NCI-H2171 treated with DMSO at 0.1 percent for 48 hours (cell line): Measurements from ENCODE around the gene STYK1.
"Not testable (repeated sequence)": the region's sequence is repeated elsewhere in the genome, so short reads cannot be mapped to it uniquely, and the experiment has no call there.

Experiments
- DNase-seq: peaks from one replicate; lab custom pipeline; 2025; lab: John Stamatoyannopoulos, UW

Gene STYK1

DNA sequence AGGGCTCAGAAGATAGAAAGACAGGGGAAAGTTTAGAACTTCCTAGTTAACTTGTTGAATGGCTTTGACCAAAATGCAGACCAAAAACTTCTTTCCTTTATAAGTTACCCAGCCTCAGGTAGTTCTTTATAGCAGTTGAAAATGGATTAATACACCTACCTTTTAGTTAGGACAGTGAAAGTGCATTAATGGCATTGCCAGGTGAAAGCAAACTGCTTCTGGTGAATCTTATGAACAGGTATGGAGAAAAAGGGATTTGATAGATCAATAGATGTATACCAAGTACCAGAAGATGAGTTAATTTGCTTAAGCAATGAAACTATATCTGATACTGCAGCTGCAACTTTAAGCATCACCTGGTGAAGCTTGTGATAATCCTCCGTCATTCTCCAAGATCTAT is 14.2 kb upstream of the STYK1 start:
- DNase-seq = no peak

DNA sequence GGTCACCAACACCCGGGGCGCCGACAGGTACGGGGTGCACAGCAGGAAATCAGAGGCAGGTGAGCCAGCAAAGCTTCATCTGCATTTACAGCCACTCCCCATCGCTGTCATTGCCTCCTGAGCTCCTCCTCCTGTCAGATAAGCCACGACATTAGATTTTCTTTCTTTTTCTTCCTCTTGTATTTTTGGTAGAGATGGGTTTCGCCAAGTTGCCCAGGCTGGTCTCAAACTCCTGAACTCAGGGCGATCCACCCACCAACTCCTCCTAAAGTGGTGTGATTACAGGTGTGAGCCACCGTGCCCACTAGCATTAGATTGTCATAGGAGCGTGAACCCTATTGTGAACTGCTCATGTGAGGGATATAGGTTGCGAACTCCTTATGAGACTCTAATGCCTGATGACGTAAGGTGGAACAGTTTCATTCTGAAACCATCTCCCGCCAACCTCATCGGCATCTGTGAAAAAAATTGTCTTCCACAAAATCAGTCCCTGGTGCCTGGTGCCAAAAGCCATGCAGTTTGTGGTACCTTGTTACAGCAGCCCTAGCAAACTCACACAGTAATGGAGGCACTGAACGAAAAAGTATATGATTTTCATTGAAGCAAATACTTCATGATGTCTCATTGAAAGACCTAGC is 1.5 kb downstream of the STYK1 start:
- no peak for DNase-seq

DNA sequence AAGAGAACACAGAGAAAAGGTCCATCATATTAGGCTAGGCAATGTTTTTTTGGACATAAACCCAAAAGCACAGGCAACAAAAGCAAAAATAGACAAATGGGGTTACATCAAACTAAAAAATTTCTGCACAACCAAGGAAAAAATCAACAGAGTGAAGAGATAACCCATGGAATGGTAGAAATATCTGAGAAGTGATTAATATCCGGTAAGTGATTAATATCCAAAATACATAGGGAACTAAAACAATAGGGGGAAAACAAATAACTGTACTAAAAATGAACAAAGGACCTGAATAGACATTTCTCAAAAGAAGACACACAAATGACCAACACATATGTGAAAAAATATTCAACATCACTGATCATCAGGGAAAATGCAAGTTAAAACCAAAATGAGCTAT is 4.3 kb downstream of the STYK1 start:
- DNase-seq = no peak

DNA sequence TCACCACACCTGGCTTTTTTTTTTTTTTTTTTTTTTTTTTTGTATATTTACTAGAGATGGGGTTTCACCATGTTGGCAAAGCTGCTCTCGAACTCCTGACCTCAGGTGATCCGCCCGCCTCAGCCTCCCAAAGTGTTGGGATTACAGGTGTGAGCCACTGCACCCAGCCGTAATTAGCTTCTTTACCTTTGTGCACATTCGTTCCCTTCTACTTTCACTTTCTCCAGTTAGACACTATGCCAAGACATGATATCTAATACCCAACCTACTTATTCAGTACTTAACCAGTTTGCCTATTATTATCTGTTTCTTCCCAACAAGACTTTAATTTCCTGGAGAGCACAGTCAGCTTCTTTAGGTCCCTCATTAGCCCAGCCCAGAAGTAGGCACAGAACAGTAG is 5.3 kb downstream of the STYK1 start:
- DNase-seq = no peak

DNA sequence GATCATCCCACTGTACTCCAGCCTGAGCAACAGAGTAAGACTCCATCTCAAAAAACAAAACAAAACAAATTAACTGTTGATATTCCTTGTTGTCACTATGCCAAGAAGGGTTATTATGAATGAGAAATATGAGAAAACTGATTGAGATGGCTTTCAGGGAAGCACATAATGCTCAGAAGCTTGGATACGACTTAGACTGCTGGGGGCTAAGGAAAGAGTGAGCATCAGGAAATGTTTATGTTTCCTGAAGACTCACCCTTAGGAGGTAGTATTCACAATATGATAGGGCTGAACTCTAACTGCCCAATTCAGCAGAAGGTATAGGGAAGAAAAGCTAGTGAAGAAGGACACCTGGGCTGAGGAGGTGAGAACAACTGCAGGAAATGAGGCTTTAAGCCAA is 6.3 kb downstream of the STYK1 start:
- no peak for DNase-seq

DNA sequence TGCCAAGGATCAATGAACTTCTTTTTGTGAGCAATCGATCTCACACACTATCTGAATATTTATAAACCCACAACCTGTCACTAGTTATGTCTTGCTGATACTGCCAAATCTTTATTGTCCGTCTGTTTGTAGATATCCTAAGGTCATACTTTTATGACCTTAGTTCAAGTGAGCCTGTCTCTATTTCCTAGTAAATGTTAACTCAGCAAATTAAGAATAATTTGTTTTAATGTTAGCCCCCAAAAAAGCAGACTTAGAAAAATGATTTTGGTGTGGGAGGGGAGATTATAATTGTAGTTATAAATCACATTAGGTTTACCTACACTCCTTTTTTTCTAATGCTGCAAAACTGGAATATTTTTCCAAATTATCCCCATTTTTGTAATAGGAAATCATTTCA is 9.4 kb downstream of the STYK1 start:
- no peak for DNase-seq

DNA sequence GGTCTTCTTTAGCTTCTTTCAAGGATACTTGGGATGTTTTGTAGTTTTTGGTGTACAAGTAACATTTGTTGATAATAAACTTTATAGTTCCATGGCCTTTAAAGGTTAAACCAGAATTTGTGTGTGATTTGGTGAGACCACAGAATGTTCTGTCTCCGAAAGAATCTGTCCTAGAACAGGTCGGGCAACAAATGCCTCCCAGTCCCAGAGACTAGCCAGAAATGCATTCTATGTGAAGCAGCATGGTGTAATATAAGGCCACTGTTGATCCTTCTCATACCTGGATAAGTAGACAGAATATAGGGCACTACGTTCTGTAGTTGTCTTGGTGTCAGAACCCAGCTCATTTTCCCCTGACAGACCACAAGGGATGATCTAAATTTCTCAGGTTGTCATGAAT is 10.0 kb downstream of the STYK1 start:
- no peak for DNase-seq

DNA sequence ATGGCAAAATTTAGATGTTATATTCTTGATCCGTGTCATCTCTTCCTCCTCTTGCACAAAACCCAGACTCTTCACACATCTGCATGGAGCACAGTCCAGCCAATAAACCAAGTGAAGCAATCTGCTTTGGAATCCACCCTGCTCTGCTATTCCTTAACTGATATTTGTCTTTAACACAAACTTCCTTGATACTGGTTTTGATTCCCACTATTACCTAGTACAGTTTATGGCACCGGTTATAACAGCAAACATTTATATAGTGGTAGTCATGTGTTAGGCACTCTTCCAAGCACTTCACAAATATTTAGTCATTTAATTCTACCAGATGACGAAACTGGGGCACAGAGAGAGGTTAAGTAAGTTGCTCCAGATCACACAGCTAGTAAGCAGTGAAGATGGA is 12.5 kb downstream of the STYK1 start:
- DNase-seq = no peak

DNA sequence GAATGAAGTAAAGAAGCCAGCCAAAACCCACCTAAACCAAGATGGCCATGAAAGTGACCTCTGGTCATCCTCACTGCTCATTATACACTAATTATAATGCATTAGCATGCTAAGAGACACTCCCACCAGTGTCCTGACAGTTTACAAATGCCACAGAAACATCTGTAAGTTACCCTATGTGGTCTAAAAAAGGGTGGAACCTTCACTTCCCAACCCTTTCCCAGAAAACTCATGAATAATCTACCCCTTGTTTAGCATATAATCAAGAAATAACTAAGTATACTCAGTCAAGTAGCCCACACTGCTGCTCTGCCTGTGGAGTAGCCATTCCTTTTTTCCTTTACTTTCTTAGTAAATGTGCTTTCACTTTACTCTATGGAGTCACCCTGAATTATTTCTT is 19.8 kb downstream of the STYK1 start:
- no peak for DNase-seq

DNA sequence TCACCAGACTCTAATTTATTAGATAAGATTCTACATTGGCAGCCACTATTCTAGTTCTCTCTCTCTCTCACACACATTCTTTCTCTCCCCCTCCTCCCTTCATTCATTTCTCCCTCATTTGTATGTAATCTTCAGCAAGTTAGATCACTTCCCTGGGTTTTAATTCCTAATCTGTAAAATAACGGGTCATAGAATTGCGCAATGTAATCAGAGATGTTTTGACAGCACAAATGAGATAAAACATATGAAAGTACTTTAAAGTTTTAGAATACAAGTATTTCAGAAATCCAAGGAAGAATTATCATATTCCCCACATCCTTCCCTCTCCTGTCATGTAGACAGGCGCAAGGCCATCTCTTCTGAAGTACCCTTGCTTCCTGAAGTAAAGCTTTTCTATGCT is 21.7 kb downstream of the STYK1 start:
- no peak for DNase-seq

DNA sequence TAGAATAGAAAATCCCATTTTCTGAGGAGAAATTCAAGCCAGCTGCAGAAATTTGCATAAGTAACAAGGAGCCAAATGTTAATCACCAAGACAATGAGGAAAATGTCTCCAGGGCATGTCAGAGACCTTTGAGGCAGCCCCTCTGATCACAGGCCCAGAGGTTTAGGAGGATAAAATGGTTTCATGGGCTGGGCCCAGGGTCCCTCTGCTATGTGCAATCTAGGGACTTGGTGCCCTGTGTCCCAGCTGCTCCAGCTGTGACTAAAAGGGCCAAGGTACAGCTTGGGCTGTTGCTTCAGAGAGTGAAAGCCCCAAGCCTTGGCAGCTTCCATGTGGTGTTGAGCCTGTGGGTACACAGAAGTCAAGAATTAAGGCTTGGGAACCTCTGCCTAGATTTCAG is 27.3 kb downstream of the STYK1 start:
- not testable (repeated sequence) for DNase-seq

DNA sequence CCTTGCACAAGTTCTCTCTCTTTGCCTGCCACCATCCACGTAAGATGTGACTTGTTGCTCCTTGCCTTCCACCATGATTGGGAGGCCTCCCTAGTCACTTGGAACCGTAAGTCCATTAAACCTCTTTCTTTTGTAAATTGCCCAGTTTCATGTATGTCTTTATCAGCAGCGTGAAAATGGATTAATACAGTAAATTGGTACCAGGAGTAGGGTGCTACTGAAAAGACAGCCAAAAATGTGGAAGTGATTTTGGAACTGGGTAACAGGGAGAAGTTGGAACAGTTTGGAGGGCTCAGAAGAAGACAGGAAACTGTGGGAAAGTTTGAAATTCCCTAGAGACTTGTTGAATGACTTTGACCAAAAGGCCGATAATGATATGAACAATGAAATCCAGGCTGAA is 27.9 kb downstream of the STYK1 start:
- no peak for DNase-seq

DNA sequence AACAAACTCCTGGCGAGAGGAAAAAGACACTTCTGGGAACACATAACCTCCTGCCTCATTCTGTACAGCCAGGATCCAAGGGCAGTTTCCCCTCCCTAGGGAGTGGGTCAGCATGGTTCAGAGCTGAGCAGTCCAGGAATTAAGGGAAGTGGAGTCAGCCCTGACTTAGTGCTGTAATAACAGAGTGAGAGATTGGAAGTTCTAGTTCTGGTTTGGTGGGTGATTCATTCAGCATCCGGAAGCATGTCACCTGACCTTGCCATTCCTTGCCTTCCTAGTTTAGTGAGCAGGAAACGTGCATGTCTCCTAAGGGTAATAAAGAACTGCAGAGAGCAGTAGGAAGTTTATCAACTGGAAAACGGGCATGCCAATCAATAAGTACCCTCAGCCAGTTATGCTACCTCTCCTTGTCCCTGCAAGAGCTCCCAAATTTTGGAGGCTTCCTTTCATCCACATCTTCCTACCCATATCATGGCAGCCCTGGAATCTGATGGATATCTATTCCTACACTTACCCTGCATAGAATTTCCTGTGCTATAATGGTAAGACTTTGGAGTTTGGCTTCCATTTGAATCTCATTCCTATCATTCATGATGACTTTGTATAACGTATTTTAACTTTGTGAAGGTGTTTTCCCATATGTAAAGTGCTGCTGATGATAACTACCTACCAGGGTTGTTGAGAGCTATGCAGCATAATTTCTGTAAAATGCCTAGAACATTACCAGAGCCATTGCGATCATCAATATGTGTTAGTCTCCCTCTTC is 31.9 kb downstream of the STYK1 start:
- DNase-seq = no peak

DNA sequence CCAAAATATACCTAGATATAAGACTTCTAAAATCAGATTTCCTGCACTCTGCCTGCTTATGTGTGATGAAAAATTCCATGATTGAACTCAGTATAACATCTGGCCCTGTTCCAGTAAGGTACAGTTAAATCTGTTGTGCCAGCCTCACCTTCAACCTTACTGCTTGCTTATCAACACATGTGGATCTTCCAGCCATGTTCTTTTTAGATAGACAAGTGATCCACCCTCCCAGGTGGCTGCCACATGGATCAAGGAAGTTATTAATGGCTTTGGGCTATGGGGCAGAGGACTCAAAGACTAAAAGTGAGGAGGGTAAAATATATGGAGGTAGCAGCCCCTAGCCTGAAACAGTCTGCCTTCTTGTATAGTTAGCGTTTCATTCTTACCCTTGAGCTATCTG is 35.1 kb downstream of the STYK1 start:
- DNase-seq = no peak

DNA sequence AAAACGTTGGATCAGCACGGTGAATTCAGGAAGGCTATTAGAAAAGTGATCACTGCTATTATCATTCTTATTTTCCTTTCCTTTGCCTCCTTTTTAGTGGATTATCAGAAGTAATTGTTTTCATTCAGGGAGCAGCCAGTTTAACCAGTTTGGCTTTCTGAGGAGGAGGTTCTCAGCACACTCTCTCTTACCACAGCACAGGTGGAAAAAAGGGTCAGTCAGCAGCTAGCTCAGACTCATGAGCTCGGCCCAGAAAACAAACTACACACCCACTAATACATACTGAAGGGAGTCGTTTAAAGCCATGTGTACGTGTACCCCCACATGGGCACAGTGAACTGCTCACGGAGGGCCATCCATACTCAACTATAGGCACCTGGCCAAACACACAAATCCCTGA is 37.2 kb downstream of the STYK1 start:
- no peak for DNase-seq

DNA sequence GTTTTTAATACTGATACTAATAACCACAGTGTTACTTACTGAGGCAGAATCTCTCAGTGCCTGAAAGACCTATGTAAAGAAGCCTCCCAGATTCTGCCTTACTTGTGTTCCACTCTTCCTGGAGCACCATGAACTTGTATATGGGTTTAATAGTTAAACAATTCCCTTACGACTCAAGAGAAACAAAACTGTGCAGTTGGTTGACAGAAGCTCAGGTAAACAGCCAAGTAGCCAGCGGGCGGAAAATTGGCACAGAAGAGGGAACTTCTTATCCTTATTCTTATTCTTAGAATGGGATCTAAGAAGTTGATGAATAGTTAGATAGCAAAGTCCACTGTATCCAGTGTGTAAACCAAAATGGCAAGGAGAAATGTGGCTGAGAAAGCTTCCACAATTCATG is 37.7 kb downstream of the STYK1 start:
- no peak for DNase-seq

DNA sequence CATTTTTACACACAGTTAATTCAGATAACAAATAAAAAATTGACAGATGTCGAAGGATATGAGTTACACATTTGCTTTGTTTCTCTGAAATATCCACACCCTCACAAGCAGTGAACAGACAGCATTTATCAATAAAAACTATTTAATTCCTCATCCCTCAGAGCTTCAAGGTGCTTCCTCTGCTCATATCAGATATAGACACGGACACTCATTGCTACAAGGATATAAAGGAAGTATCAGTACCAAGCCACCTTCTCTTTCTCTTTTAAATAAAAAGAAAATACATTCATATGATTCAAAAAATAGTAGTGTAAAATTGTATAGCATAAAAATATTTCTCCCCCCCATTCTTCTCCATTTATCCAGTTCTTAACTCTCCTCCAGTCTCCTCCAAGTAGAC is 38.5 kb downstream of the STYK1 start:
- no peak for DNase-seq

DNA sequence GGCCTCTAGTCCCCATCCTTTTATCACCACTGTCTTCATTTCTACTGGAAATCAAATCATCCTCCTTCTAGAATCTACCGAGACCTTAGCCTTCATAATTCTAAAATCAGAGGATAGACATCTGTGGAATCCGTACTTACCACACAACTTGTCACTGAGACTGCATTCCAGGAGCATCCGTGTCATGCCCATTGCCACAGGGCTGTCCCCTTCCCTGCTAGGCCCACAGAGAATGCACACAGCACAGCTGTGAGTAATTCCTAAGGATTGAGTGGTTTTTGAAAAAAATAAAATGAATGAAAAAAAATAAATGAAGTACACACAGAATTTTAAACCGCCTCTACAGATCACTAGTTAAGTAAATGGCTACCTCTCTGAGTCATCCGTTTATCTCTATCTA is 39.4 kb downstream of the STYK1 start:
- DNase-seq = no peak

DNA sequence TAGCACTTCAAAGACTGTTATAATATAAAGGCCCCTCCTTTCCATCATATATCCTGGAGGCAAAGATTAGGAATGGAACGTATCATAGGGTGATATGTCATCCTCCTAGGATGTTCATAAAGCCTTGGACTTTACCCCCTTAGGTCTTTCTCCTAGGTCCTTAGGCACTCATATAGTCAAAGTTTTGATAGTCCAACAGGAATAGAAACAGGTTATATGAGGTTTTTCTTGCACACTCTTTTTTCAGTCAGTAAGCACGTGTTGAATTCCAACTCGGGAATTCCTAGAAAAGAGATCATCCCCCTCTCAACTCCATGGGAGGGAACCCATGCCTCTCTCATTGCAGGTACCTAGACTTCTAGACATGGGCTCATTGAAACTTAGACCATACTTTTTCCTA is 40.3 kb downstream of the STYK1 start:
- no peak for DNase-seq

DNA sequence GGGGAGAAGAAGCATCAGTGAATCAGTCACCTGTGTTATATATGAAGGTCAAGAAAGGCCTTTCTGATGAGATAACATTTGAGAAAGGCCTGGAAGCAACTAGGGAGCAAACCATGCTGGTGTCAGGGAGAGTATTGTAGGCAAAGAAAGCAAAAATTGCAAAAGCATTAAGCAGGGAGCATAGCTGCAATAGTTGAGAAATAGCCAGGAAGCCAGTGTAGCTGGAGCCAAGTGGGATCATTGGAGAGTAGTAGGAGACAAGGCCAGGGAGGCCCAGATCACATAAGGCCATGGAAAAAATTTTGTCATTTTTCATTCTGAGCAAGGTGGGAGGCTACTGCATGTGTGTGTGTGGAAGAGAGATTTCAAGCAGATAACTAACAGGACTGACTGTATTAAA is 41.6 kb downstream of the STYK1 start:
- no peak for DNase-seq

DNA sequence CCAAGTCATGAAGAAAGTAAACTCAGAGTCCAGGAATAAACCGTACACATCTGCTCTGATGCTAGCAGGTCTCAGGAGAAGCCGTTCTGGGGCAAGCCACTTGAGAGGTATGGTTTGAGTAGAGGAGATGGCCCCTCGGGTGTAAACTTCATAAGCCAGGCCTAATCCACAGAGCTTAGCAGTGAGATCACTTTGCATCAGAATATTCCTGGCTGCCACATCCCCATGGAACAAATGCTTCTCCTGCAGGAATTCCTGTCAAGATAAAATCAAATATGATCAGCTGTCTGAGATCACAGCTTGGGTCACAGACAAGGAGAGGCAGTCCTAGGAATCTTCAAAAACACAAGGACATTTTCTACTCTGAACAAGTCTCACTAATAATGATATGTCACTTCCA is 49.2 kb downstream of the STYK1 start:
- no peak for DNase-seq

DNA sequence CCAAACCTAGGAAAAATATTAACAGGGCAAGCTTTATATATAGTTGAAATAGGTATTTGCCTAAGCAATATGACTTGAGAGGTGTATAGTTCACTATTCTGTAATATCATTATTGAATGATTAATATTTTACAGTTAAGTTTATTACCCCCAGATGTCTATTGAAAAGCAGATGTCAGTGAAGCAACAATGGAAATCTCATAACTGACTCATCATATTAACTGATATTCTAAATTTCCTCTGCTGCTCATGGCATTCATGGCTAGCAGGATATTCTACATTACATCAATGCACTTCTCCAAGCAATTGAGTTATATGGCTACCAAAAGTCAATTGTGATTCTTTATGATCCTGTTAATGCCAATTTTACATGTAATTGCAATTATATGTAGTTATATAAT is 50.7 kb downstream of the STYK1 start:
- DNase-seq = no peak

DNA sequence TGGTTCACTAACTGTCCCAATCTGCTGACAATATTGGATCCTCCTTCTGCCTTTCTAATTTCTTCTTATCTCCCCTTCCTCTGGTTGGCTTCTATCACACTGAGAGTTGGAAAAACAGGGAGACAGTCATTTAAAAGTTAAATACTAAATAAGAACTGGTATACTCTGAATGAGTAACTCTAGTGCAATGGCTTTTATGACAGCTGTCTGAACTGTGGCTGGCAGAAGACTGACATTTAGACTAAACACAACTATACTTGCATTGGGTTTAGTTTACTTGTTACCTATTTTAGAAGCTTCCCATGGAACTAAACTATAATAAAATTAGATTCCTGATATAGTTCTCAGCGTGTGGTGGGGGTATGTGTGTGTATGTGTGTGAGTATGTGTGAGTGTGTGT is 52.6 kb downstream of the STYK1 start:
- DNase-seq = no peak

DNA sequence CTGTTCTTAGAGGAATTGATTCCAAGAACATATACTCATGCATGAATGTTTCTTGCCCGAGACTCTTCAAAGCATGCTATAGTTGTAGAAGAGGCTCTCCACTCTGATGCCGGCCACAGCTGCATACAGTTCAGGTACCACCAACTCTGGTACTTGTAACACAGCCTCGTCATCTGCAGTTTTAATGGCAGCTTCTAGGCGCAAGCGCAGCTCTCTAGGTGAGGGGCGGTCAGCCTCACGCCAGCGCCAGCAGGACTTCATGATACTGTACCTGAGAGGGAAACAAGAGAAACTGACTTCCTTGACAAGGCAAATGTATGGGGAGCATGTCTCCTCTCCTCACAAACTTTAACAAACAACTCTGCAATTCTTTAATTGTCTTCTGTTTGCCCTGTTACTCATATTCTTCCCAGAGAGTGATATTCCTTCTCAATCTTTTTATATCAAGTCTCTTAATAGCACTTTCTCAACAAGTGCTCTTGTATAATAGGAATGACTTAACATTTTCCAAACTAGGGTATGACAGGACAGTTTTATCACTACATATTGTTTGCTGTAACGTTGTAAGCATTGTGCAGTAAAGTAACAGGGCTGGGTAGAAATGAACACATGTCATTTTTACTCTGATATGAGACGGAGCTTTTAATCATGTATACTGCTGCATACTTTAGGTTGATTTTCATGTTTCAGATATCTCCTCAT is 53.6 kb downstream of the STYK1 start:
- no peak for DNase-seq
